ENCODE measurements around the gene KIAA1755.
"Not testable (repeated sequence)": the region's sequence is repeated elsewhere in the genome, so short reads cannot be mapped to it uniquely, and the experiment has no call there.

The KIAA1755 gene

DNA sequence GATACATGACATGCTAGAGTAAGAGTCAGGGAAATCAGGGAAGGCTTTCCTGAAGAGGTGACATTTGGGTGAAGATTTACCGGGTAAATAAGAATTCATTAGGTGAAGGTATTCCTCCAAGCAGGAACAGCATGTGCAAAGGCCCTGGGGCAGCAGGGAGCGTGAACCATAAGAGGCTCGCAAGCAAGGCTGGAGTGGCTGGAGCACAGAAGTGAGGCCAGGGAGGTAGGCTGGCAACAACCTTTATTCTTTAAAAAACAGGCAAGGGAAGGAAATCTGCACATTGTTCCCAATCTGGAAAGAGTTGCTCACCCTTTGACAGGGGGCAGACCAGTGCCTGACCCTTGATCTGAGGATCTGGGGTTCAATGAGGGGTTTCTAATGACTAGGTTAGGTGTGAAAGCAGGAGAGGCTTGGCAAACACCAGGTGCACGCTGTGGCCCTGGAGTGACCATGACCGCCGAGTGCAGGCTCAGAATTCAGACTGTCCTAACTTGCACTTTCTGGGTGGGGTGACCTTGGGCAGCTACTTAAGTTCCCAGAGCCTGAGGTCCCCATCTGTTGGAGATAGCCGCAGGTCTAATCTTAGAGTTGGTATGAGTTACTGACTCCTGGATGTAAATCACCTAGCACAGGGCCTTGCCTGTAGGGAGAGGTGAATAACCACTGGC, 1.9 kb downstream of the KIAA1755 start:
- no peak for DNase-seq

DNA sequence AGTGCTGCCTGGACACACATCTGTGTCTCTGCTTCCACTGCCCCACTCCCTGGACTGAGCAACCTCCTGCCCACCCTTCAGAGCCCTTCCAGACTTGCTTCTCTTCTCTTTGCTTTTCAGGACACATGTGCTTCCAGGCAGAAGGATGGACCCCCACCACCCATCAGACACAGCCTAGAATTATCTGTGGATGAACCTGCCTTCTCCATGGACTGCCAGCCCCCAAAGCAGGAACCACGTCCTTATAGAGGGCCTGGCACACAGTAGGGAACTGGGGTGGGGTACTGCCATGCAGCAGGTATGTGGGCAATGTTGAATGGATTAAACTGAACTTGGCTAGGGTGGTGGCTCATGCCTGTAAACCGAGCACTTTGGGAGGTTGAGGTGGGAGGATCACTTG, 3.6 kb downstream of the KIAA1755 start:
- DNase-seq, result no peak

DNA sequence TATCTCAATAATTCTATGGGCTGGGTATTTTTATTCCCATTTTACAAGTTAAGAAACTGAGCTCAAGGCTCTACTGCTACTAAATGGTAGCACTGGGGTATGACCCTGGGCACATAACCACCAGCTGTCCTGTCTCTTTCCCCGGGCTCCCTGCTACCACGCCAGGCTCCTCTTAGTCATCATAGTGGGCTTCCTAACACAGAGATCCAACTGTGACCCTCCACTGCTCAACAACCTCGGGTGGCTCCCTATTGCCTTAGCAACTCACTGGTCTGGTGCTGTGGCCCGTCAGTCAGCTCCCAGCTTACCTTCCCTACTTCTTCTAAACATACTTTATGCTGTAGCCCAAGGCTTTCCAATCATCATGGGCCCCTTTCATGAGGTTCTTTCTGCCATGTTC, 4.5 kb downstream of the KIAA1755 start:
- no peak for DNase-seq

DNA sequence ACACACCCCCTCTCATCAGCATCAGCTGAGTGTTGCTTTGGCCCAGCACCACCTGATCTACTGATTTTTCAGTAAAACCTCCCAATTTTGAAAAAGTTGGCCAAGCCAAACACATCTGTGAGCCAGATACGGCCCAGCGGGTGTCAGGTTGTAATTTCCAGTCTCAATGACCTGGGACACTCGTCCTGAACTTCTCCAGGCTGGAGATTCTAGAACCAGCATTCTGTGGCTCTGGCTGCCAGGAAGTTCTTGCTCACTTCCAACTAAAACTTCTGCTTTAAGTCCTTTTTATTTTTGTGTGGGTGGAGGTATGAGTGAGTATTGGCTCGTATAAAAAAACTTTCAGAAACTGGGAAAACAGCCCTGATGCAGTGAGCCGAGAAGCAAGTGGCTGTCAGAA, 5.1 kb downstream of the KIAA1755 start:
- no peak for DNase-seq

DNA sequence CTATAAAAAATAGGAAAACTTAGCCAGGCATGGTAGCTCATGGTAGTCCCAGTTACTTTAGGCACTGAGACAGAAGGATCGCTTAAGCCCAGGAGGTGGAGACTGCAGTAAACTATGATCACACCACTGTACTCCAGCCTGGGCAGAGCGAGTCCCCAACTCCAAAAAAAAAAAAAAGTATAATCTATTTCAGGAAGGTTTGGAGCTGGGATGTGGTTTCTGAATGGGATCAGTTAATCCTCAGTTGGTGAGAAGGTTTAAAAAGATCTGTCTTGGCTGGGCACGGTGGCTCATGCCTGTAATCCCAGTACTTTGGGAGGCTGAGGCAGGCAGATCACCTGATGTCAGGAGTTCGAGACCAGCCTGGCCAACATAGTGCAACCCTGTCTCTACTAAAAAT, 5.9 kb downstream of the KIAA1755 start:
- not testable (repeated sequence) for DNase-seq

DNA sequence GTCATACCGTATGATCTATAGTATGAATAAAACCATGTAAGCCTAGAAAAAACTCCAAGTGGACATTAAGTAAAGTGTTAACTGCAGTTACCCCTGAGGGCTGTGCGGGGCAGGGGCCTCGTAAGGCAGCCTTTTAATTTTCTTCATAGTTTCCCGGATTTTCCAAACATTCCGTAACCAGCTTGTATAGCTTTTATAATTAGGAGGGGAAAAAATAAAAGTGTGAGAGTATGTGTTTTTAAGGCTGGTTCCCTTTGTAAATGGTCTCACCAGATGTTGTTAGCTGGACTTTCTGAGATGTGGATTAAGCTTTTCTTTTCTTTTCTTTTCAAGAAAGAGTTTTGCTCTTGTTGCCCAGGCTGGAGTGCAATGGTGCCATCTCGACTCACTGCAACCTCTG, 7.0 kb downstream of the KIAA1755 start:
- no peak for DNase-seq

DNA sequence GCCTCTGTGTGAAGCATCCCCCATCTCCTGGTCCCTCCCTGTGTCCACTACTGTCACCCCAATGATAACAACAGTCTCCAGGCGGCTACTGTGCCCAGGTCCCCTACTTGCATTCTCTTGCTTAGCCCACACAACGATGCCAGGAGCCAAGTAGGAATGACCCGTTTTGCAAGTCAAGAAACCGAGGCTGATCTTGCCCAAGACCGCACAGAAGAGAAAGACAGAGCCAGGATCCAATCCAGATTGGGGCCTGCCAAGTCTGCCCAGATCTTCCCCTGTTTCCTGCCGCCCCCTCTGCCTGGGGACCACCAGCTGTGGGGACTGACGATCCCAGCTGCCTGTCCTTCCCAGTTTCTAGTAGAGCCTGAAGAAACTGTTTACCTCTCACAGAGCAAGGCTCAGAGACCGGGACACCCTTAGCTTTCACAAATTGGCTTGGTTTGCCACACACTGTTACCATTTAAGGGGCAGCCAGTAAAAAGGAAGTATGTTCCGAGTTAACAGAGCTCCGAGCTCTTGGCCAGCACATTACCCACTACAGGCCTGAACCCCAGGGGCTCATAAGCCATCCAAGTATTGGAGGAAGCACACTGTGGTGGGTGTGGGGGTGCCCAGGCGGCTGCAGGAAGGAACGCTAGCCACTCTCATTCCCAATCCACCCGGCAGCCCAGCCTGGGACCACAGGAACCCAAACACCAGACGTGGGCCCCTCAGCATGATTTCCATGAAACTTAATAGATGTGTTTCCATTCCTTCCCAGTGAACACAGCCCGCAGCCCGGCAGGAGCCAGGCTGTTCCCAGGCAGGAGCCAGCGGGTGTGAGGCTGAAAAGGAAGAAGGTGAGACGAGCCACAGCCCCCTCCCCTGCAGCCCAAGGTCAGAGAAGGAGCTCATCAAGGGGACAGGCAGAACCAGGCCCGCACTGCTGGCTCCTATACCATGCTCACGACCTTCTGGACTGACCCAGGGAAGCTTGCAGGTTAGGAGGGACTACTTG, 7.9 kb downstream of the KIAA1755 start:
- DNase-seq, result no peak

DNA sequence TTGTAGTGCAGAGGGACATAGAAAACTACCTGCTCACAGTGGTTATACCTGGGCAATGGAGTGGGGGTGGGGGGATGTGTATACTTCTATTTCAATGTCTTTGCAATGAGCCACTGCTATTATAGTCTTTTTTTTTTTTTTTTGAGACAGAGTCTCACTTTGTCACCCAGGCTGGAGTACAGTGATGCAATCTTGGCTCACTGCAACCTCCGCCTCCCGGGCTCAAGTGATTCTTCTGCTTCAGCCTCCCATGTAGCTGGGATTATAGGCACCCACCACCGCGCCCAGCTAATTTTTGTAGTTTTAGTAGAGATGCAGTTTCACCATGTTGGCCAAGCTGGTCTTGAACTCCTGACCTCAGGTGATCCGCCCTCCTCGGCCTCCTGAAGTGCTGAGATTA, 9.1 kb downstream of the KIAA1755 start:
- DNase-seq, result not testable (repeated sequence)

DNA sequence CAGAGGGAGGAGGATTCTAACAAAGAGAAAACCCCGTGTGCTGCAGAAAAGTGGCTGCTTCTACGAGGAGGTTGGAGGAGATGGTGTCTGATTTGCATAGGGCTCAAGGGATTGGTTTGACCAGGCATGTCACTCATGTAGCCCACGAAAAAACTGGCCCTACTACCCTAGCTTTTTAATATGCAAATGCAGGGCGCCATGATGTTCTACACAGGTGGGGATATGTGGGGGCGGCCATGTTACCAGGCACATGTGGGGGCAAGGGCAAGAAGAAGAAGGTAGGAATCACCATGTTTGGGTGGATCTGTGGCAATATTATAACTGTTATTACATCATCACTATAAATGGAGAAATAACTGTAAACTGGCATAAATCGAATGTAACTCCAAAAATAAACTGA, 9.9 kb downstream of the KIAA1755 start:
- no peak for DNase-seq

DNA sequence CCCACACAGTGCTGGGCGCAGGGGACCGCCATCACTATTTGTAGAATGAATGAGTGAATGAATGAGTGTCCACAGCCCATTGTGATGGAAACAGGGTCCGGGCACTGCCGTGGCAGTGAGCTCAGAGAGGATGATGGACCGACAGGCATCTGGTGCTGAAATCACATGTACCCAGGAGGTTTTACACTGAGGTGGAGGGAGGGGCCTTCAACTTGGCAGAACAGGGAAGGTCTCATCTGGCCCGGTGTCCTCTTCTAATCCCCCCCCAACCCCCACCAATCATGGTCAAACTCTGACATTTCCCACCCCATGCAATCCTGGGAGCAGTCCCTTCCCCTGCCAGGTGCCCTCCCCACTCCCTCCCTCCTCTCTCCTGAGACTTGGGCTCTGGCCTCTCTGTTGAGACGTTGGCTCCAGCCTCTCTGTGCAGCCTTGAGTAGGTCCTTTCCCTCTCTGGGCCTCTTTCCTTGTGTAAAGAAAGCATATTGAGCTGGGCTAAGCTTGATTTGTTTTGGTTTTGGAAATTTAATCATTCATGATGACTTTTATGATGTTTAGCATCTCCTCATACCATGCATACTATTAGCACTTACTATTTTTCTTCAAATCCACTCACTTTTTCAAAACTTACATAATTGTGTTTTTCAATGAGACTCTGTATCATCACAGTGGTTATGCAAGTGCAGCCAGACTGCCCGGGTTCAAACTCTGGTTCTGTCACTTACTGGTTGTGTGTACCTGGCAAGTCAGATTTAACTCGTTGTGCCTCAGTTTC, 10.8 kb downstream of the KIAA1755 start:
- DNase-seq, result no peak

DNA sequence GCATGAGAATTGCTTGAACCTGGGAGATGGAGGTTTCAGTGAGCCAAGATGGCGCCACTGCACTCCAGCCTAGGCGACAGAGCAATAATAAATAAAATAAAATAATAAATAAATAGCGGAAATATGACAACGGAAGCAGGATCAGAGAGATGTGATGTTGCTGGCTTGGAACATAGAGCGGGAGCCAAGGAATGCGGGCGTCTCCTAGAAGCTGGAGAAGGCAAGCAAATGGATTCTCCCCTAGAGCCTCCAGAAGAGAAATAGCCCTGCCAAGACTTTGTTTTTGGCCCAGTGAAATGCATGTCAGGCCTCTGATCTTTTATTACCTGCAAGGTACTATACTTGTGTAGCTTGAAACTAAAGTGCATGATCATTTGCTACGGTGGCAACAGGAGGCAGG, 12.4 kb downstream of the KIAA1755 start:
- DNase-seq, result no peak

DNA sequence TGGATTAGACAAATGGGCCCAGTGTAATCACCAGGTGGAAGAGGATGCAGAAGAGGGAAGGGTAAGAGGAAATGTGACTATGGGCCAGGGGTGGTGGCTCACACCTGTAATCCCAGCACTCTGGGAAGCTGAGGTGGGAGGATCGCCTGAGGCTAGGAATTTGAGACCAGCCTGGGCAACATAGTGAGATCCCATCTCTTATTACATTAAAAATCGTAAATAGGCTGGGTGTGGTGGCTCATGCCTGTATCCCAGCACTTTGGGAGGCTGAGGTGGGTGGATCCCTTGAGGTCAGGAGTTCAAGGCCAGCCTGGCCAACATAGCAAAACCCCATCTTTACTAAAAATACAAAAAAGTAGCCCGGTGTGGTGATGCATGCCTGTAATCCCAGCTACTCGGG, 12.8 kb downstream of the KIAA1755 start:
- not testable (repeated sequence) for DNase-seq

DNA sequence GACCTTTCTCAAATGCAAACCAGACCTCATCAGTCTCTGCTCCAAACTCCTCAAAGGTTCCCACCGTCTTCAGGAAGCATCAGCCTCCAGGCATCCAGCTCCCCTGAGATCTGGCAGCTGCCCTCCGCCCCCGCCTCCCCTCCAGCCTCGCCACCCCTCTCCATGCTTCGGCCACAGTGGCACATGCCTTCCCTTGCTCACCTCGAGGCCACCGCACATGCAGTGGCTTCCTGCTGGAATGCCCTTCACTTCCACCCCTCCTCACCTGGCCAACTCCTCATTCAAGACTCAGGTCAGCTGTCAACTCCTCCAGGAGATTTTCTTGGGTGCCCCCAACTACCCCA, 13.4 kb downstream of the KIAA1755 start:
- no peak for DNase-seq

DNA sequence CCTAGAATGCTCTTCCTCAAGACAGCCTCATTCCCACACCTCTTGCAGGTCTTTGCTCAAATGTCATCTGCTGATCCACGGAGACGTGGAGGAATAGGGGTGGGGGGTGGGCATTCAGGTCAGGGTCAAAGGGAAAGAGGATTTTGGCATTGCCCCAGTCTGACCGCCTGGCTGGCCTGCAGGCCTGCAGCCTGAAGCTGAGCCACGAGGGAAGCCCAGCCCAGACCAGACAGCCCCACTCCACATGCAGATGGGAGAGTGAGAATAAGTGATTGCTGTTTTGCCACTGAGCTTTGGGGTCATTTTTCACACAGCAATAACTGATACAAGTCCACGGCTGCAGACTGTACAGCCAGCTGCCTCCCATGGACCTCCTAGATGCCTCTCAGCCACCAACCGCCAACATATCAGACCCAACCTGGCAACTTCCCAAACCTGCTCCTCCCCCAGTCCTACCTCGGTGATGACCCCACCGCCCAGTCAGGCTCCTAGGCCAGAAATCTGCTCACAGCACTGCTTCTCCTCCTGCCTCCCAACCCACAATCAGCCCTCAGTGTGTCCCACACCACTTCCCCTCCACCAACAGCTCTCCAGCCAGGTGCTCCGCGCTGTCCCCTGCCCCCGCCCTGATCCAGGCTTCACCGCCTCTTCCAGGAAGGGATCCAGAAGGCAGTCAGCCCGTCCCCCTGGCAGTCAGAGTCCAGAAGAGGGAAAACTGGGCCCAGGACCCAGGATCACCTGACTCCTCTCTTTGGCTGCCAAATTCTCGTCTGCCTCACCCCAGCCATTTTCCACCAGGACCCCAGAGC, 14.0 kb downstream of the KIAA1755 start:
- DNase-seq, result no peak

DNA sequence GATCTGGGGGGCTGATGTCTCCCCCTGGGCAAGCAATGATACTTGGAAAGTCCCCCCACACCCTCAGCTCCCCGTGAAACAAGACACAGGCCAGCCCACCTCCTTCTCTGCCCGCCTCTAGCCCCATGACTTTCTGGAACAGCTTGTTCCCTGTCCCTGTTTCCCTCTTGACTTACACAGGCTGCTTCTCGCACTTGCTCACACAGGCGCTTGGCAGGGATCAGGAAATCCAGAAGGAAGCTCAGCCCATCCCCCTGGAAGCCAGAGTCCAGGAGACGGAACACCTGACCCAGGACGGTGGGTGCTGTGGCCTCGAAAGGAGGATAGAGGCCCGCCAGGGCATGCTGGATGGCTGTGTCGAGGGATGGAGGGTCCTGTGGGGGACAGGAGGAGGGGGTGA, 14.8 kb downstream of the KIAA1755 start:
- no peak for DNase-seq

DNA sequence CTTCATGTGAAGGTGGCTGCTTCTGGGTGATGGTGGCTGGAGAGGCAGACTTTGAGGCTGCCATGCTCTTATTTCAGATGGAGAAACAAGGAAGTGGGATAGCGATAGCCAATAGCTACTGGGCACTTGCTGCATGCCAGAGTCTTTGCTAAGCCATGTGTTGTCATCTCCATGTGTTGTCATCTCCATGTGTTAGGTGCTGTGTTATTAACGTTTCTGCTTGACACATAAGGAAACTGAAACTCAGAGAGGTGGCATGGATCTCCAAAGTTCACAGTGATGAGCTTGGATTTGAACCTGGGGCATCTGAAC, 16.9 kb downstream of the KIAA1755 start:
- no peak for DNase-seq

DNA sequence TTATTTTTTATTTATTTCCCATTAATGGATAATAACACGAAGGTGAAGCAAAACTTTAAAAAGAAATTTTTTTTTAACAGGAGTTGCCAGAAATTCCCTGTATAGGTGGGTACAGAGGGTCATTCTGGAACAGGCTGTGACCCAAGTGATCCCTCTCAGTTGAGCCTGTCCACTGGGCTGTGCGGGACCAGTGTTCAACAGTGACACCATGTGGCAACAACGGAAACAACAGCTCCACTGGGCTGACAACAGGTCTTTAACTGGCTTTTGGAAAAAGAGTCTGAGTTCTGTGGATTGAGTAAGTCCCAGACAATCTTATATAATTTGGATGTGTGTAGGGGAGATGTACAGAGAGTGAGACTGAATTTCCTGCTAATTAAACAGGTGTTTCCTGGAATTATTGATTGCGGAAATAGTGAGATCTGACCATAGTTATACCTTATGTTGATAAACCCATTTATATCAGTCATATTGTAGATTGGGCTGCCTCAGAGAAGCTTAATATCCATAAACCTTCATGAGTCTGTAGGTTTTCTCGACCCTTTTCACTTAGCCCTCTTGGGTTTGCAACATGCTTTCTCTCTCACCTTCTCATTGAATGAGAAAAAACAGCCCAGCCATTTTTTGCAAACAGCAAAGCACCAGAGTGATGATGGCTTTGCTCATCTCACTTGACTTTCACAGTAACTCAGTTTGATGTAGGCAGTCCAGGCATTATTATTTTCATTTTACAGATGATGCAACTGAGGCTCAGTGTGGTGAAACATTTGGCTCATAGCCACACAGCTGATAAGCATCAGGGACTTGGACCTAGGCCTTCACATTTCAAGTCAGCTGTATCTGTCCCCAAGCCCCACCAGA, 17.5 kb downstream of the KIAA1755 start:
- no peak for DNase-seq

DNA sequence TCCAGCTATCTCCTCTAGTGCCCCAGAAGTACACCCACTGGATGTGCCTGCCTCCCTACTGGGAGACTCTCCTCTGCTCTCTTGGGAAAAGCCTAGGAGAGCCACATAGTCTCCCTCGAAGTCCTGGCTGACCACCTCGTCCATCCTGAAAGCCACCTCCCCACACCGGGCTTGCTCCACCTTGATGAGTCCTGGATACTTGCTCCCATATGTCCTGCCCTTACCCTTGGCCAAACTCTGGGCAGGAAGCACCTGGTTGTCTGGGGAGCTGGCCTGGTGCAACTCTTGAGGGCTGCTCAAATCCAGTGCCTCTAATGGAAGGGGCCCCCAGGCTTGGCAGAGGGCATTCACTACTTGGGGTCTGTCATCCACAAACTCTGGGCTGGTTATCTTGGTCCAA, 19.3 kb downstream of the KIAA1755 start:
- no peak for DNase-seq

DNA sequence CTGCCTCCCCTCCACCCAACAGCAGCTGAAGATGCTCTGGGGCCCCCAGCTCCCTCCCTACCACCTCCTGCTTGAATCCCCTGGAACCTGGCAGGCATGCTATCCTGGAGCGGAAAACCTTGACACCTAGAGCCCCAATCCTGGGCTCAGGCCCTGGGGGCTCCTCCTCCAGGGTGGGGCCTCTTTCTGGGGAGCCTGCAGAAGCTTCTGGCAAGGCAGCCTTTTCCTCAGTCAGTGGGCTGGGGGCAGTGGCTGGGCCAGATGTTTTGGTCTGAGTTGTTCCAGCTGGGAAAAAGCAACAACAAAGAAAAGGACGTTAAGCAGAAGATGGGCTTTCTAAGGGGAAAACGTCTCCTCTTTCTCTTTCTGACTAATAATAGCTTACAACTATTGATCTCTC, 21.1 kb downstream of the KIAA1755 start:
- DNase-seq, result no peak

DNA sequence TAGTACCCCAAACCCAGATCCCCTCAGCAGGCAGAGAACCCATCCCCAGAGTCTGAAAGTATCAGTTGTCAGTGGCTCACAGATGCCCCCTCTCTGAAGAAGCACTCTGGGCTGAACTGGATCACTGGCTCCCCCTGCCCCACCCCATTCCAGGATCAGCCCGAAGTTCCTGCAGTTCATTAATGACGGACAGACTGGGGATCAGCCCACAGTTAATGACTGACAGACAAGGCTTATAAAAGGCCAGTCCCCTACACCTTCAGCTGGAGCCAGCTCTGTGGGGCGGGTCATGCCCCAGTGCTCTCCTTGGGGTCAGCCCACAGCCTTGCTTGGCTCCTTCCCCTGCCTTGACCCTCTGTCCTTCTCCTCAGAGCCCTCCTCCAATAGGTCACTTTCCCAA, 21.7 kb downstream of the KIAA1755 start:
- no peak for DNase-seq

DNA sequence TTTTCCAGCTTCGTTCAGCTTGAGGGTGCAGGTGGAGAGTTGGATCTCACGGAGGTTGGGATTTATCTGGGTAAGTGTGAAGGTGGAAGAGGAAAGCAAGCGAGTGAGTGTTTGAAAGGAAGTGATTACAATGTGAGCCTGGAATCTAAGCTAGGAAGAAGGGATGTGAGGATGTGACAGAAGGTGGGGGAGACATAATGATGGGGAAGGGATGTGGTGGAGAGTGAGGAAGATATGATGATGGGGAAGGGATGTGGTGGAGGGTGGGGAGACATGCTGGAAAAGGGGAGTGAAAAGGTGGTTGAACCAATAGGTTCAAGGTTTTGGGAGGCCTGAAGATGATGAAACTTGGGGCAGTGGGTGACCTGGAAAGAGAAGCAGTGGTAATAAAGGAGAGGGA, 23.2 kb downstream of the KIAA1755 start:
- DNase-seq, result no peak

DNA sequence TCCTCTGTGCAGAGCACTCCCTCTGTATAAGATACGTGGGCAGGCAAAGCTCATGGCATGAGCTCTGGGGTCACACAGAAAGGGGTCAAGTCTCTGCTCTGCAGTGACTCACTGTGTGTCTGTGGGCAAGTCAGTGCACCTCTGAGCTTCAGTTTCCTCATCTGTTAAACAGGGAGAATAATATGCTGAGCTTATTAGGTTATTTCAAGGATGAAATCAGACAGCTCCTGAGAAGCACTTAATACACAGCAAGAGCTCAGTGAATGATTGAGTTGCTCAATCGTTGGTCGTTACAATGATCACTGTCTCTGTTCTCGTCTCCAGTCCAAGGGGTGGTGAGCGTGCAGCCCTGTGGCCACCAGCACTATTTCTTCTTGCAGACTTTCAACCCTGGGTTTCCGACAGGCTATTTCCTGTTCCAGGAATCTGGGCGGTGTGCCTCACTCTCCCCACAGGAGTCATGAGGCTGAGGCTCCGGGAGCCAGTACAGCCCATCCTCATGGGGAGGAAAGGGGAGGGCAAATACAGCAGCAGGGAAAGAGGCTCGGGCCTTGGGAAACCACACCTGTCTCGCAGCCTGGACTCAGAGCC, 28.9 kb downstream of the KIAA1755 start:
- no peak for DNase-seq

All from NCI-H1436 treated with DMSO at 0.1 percent for 48 hours (cell line).